GM12878 (cell line): ENCODE results near the gene CTDP1. TPM values are rescaled to one million over a fixed set of nuclear protein-coding genes. Genes with fewer than 3 reads are reported as not detected.

Experiments used
- ATF7 ChIP-seq: fragments of 450-650 bp; IDR thresholded peaks from 2 replicates; pipeline ENCODE4 v1.6.1; 2016; ENCODE audit warnings: low read depth, mild to moderate bottlenecking
- BCL11A ChIP-seq: IDR thresholded peaks from 2 replicates; pipeline ENCODE4 v1.6.1; 2011; ENCODE audit warnings: low read depth, low read length
- BHLHE40 ChIP-seq, 2 experiments: fragments of 450-650 bp in 1 of 2; IDR thresholded peaks; 2 replicates each; pipeline ENCODE4 v1.6.1; 2011 to 2017; ENCODE audit warnings: low read depth in 2 of 2, borderline replicate concordance in 1 of 2, improper control_type of control experiment in 1 of 2, low read length in 1 of 2, mild to moderate bottlenecking in 1 of 2
- CBFB ChIP-seq: IDR thresholded peaks from 2 replicates; pipeline ENCODE4 v1.6.1; 2016; ENCODE audit warnings: antibody characterized with exemption, low read depth
- CEBPB ChIP-seq, 2 experiments: fragments of 150-350 bp in 1 of 2; IDR thresholded peaks; 2 replicates each; pipeline ENCODE4 v1.6.1; 2012 to 2014; ENCODE audit warnings: low read depth in 2 of 2, low read length in 2 of 2, borderline replicate concordance in 1 of 2, inconsistent platforms in 1 of 2
- CREB1 ChIP-seq: IDR thresholded peaks from 2 replicates; pipeline ENCODE4 v1.6.1; 2012; ENCODE audit warnings: low read depth, mild to moderate bottlenecking, inconsistent platforms
- EED ChIP-seq: sonication (generic); IDR thresholded peaks from 2 replicates; pipeline ENCODE4 v1.6.1; 2016; ENCODE audit warnings: antibody characterized with exemption, low read depth
- EGR1 ChIP-seq, 2 experiments: IDR thresholded peaks; 1 replicate in 1 of 2; 2 replicates in 1 of 2; pipeline ENCODE4 v1.6.1; 2011 to 2012; ENCODE audit warnings: low read depth in 2 of 2, low read length in 2 of 2, borderline replicate concordance in 1 of 2, mild to moderate bottlenecking in 1 of 2, moderate library complexity in 1 of 2
- FOXM1 ChIP-seq: IDR thresholded peaks from 2 replicates; pipeline ENCODE4 v1.6.1; 2012; ENCODE audit warnings: low read depth, mild to moderate bottlenecking, inconsistent platforms, low read length, moderate library complexity
- GABPA ChIP-seq: IDR thresholded peaks from 2 replicates; pipeline ENCODE4 v1.6.1; 2014; ENCODE audit warnings: antibody characterized with exemption, low read depth, mild to moderate bottlenecking, inconsistent platforms
- IKZF1 ChIP-seq: fragments of 450-650 bp; conservative IDR thresholded peaks from 2 replicates; pipeline ENCODE4 v1.6.1; 2017; ENCODE audit warnings: antibody characterized with exemption, mild to moderate bottlenecking
- MYC ChIP-seq: IDR thresholded peaks from 2 replicates; pipeline ENCODE4 v1.6.1; 2011; ENCODE audit warnings: mild to moderate bottlenecking, low read length, moderate library complexity, inconsistent platforms; ENCODE audit not compliant: insufficient read depth, insufficient replicate concordance, insufficient read length, severe bottlenecking
- NRF1 ChIP-seq: conservative IDR thresholded peaks from 2 replicates; pipeline ENCODE4 v1.6.1; 2011; ENCODE audit warnings: mild to moderate bottlenecking, low read depth, low read length, improper control_type of control experiment
- PML ChIP-seq: IDR thresholded peaks from 2 replicates; pipeline ENCODE4 v1.6.1; 2012; ENCODE audit warnings: low read length, inconsistent platforms
- POLR2A ChIP-seq: IDR thresholded peaks from 2 replicates; pipeline ENCODE4 v1.6.1; 2011; ENCODE audit warnings: low read depth, mild to moderate bottlenecking, low read length
- RBBP5 ChIP-seq: fragments of 200-600 bp; sonication (generic); conservative IDR thresholded peaks from 2 replicates; pipeline ENCODE4 v1.6.1; 2016
- RUNX3 ChIP-seq: IDR thresholded peaks from 2 replicates; pipeline ENCODE4 v1.6.1; 2012; ENCODE audit warnings: low read length, inconsistent platforms
- STAT1 ChIP-seq: fragments of 450-650 bp; conservative IDR thresholded peaks from 2 replicates; pipeline ENCODE4 v1.6.1; 2014; ENCODE audit warnings: antibody characterized with exemption, mild to moderate bottlenecking
- TCF3 ChIP-seq: IDR thresholded peaks from 2 replicates; pipeline ENCODE4 v1.6.1; 2012; ENCODE audit warnings: low read depth, mild to moderate bottlenecking, low read length, borderline replicate concordance; ENCODE audit not compliant: insufficient read depth
- TCF7 ChIP-seq: IDR thresholded peaks from 2 replicates; pipeline ENCODE4 v1.6.1; 2014; ENCODE audit warnings: antibody characterized with exemption, borderline replicate concordance
- USF1 ChIP-seq: IDR thresholded peaks from 2 replicates; pipeline ENCODE4 v1.6.1; 2011; ENCODE audit warnings: borderline replicate concordance, low read depth, mild to moderate bottlenecking, moderate library complexity, mixed read lengths, low read length; ENCODE audit not compliant: insufficient read depth; ENCODE audit errors: extremely low read length
- YY1 ChIP-seq: IDR thresholded peaks from 2 replicates; pipeline ENCODE4 v1.6.1; 2011; ENCODE audit warnings: low read depth, mild to moderate bottlenecking, low read length
- polyA plus RNA-seq, 11 experiments: library from polyadenylated mRNA; depleted of rRNA in 4 of 11; unstranded in 6 of 11; stranded (reverse) in 5 of 11; fragments of >200 nt; fragmentation: Nextera tagmentation in 4 of 11; fragmentation: Illumina TruSeq in 1 of 11; extraction: Ambion mirVana in 4 of 11; extraction: Trizol in 1 of 11; gene quantifications; 1 replicate in 1 of 11; 2 replicates in 10 of 11; pipeline versions ENCODE4 v1.2.1 to v1.2.3, GENCODE V29; 2011 to 2016; ENCODE audit warnings: inconsistent platforms in 2 of 11, missing spikeins in 2 of 11, low read depth in 1 of 11
- total RNA-seq, 4 experiments: library from RNA; depleted of rRNA in 3 of 4; stranded (reverse); fragments of >200 nt in 3 of 4; fragmentation: Illumina TruSeq in 1 of 4; extraction: Trizol in 1 of 4; gene quantifications; 2 replicates each; pipeline versions ENCODE4 v1.2.1 to v1.2.3, GENCODE V29; 2013 to 2021
- TF ChIP-seq, protein P1 (sequence below): IDR thresholded peaks from 2 replicates; pipeline ENCODE4 v1.6.1; 2012; ENCODE audit warnings: low read depth, low read length, improper control_type of control experiment
- TF ChIP-seq, protein P2 (sequence below): IDR thresholded peaks from 2 replicates; pipeline ENCODE4 v1.6.1; 2012; ENCODE audit warnings: low read depth, low read length, improper control_type of control experiment
- TF ChIP-seq, protein P3 (sequence below): fragments of 450-650 bp; IDR thresholded peaks from 2 replicates; pipeline ENCODE4 v1.6.1; 2017; ENCODE audit warnings: mild to moderate bottlenecking, moderate library complexity

The CTDP1 gene
- total and polyA plus RNA-seq, 10 of the 15 experiments (the other 5 are each of a cell fraction or from before 2014, with no cell fraction given), result 0.32 to 31.3 (median 8.8) TPM

DNA sequence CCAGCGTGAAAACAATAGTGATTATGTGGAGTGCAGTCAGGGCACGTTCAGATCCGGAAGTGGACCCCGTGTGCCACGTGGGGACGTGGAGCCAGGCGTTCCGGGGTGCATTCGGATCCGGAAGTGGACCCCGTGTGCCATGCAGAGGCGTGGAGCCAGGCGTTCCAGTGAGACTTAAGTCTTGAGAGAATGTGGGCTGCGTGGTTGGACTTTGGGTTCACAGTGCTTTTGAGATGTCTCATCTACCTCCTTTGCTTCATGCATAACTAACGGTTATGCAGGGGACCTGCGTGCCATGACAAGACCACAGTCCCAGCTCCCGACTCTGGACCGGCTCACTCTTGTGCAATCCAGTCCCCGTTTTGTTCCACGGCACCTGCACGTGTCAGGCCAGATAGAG, 28.8 kb downstream of the CTDP1 start (continued):
- 0 out of 2 replicates have a peak, but pooled peaks have one; percentile 27 for TF ChIP-seq GABPA
- TF ChIP-seq POLR2A, result peak; percentile 39; the same call in 1 of the 2 replicates
- TF ChIP-seq PML, result no peak
- no peak for TF ChIP-seq TCF7
- TF ChIP-seq YY1, result no peak
- peak in 1 of 2 experiments; percentile 51; a peak in 1 of 4 replicates for TF ChIP-seq BHLHE40 (IDR thresholded peaks at IDR 0.05; ENCODE audit: borderline replicate concordance in 1 of 2, low read depth in 2 of 2, low read length in 1 of 2)
- TF ChIP-seq BCL11A, result 0 out of 2 replicates have a peak, but pooled peaks have one; percentile 11
- TF ChIP-seq, protein P1, sequence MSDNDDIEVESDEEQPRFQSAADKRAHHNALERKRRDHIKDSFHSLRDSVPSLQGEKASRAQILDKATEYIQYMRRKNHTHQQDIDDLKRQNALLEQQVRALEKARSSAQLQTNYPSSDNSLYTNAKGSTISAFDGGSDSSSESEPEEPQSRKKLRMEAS, result no peak
- TF ChIP-seq EED, result peak; percentile 33; the same call in 1 of the 2 replicates
- TF ChIP-seq USF1, result peak; percentile 54
- TF ChIP-seq CBFB, result peak; percentile 50; the same call in 1 of the 2 replicates
- TF ChIP-seq IKZF1, result no peak
- TF ChIP-seq, protein P2, sequence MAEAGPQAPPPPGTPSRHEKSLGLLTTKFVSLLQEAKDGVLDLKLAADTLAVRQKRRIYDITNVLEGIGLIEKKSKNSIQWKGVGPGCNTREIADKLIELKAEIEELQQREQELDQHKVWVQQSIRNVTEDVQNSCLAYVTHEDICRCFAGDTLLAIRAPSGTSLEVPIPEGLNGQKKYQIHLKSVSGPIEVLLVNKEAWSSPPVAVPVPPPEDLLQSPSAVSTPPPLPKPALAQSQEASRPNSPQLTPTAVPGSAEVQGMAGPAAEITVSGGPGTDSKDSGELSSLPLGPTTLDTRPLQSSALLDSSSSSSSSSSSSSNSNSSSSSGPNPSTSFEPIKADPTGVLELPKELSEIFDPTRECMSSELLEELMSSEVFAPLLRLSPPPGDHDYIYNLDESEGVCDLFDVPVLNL, result no peak
- TF ChIP-seq MYC, result no peak
- TF ChIP-seq RBBP5, result no peak
- peak; percentile 21; the same call in 1 of the 2 replicates for TF ChIP-seq FOXM1
- TF ChIP-seq CEBPB (IDR thresholded peaks at IDR 0.05; ENCODE audit: borderline replicate concordance in 1 of 2, low read depth in 2 of 2, low read length in 2 of 2), result no peak
- TF ChIP-seq CREB1, result no peak
- TF ChIP-seq, protein P3, sequence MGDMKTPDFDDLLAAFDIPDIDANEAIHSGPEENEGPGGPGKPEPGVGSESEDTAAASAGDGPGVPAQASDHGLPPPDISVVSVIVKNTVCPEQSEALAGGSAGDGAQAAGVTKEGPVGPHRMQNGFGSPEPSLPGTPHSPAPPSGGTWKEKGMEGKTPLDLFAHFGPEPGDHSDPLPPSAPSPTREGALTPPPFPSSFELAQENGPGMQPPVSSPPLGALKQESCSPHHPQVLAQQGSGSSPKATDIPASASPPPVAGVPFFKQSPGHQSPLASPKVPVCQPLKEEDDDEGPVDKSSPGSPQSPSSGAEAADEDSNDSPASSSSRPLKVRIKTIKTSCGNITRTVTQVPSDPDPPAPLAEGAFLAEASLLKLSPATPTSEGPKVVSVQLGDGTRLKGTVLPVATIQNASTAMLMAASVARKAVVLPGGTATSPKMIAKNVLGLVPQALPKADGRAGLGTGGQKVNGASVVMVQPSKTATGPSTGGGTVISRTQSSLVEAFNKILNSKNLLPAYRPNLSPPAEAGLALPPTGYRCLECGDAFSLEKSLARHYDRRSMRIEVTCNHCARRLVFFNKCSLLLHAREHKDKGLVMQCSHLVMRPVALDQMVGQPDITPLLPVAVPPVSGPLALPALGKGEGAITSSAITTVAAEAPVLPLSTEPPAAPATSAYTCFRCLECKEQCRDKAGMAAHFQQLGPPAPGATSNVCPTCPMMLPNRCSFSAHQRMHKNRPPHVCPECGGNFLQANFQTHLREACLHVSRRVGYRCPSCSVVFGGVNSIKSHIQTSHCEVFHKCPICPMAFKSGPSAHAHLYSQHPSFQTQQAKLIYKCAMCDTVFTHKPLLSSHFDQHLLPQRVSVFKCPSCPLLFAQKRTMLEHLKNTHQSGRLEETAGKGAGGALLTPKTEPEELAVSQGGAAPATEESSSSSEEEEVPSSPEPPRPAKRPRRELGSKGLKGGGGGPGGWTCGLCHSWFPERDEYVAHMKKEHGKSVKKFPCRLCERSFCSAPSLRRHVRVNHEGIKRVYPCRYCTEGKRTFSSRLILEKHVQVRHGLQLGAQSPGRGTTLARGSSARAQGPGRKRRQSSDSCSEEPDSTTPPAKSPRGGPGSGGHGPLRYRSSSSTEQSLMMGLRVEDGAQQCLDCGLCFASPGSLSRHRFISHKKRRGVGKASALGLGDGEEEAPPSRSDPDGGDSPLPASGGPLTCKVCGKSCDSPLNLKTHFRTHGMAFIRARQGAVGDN, result 0 out of 2 replicates have a peak, but pooled peaks have one; percentile 12
- no peak for TF ChIP-seq EGR1 (IDR thresholded peaks at IDR 0.05; ENCODE audit: borderline replicate concordance in 1 of 2, low read depth in 2 of 2, low read length in 2 of 2)
- 0 out of 2 replicates have a peak, but pooled peaks have one; percentile 25 for TF ChIP-seq TCF3
- peak; percentile 76 for TF ChIP-seq RUNX3
- no peak for TF ChIP-seq STAT1
- TF ChIP-seq ATF7, result no peak
- TF ChIP-seq NRF1, result no peak
